GM18498 (cell line): ENCODE results near the gene GLI3.

Experiments used
- ATAC-seq: cut with Tn5 transposase; IDR thresholded peaks from one replicate; pipeline ENCODE4 v1.9.1; 2021; ENCODE audit warnings: mild to moderate bottlenecking, moderate library complexity; ENCODE audit not compliant: unreplicated experiment

The GLI3 gene

DNA sequence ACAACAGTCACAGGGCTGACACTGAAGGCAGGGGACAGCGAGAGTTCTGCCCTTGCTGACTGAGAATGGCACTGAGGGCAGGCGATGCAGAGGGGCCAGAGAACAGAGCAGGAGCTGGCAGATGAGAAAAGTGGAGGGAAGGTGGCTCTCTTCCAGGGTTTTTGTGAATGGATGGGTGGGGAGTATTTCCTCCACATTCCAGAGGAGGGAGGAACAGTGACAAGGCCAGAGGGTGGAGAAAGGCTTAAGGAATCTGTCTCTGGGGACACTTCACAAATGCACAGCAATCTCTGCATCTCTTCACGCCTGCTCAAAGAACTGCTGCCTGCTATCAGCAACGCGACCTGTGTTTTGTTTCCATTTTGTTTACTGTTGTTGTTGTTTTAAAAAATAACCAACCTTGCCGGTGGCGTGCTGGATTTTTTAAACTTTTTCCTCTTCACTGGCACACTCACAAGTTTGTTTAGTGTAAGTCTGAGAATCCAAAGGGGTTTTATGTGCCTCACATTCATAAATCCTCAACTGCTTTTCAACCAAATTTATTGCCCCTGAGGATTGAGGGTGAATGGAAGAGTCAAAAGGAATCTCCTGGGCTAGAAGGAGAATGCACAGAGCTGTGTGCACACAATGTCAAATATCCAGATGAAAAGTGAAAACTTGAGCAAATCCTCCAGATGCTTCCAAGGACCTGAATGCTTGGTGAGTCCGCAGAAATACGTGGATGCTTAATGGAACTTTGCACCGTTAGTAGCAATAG lies 129.3 kb downstream of the GLI3 start:
- ATAC-seq: no peak

DNA sequence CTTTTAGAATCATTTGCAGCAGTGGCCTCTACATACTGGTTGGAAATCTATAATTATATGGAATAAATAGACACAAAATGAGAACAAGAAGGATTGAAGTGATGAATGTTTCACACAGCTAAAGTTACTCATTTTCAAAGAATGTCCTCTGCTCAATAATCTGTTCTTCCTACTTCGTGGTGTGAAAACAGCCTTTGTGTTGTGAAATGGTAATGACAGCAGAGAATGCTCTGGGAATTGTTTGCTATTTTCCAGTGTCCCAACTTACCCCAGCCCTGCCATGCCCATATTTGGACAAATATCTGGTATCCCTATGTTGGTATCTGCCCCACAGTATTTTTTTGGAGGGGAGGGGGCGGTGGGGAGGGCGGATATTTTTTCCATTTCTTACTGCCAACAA lies 130.4 kb downstream of the GLI3 start:
- no peak for ATAC-seq

DNA sequence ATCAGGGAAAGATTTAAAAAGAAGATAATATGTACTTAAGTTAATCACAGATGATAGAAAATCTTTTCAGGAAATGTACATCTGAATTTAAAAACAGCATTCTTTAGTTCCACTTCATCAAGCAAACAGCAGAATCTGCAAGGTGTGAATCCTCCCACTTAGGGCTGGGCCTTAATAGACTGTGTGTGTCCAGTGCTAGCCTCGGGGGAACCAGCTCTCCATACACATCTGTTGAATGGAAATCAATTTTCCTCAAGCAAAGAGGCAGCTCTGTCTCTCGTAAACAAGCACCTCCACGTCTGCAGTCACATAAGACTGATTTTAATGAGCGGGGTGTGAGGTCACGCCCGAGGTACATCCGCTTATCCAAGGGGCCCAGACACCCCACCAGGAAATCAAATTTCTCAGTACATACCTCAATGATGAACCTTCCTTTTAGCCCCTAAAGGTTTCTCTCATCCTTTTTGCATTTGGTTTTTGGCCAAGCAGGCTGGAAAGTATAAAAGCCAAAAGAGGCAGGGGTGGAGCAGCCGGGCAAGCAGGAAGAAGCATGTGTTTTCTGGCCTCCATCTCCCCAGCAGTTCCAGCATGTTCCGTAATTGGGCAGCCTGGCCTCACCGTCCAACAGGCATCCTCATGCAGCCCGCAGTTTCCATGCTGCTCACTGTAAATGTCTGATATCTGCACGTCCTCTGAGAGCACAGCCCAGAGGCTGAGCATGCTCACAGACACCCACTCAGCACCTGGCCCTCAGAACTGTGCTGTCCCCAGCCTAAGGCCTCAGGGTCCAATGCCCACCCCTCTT lies 131.3 kb downstream of the GLI3 start:
- ATAC-seq: no peak

DNA sequence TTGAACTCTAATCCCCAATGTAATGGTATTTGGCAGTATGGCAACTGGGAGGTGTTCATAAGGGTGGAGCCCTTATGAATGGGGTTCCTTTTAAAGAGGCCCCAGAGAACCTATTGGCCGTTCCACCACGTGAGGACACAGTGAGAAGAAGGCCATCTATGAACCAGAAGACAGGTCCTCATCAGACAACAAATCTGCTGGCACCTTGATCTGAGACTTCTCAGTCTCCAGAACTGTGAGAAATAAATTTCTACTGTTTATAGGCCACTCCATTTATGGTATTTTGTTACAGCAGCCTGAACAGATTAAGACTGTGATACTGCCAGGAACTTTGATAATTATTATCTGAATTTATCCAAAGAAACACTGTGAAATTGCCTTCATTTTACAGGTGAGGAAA lies 132.3 kb downstream of the GLI3 start:
- no peak for ATAC-seq

DNA sequence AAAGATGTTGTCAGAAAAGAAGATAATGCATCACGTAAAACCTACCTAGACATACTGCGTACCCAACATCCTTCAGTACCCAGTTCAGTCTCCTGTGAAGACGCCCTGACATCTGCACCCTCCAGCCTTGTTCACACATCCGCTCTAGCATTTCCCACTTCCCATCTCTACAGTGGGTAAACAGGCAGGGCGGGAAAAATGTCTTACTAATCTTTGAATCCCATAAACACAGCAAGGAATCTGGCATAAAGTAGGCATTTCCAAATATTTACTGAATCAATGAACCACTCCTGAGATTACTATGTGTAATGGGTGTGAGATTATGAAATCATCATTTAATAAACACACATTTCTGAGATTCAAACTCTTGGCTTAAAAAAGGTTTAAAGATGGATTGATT lies 132.8 kb downstream of the GLI3 start:
- ATAC-seq: no peak

DNA sequence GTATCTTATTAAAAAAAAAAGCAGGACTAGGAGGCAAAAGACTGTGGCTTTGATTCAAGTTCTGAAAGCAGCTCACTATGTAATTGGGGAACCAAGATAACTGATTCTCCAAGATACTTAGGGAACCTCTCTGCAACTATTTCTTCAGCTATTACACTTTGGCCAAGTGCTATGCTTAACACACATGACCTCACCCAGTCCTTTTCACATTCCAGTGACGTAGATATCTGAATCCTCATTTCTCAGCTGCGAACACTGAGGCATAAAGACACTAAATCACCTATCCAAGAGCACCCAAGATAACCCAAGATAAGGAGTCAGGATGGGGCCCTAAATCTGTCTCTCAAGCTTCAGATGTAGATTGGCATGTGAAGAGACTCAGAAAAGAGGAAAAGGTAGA lies 133.6 kb downstream of the GLI3 start:
- ATAC-seq: no peak

DNA sequence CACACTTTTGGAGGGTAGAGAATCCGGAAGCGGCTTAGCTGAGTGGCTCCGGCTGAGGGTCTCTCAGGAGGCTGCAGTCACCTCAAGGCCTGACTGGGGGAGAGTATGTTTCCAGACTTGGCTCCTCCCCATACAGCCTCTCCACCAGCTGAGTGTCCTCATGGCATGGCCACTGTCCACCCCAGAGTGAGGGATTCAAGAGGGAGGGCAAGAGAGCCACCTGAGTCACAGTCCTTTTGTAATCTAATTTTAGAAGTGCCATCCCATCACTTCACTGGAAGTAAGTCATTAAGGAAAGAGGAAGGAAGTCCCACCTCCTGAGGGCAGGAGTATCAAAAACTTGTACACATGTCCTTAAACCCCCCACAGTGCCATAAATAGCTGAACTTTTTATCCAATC lies 134.0 kb downstream of the GLI3 start:
- no peak for ATAC-seq

DNA sequence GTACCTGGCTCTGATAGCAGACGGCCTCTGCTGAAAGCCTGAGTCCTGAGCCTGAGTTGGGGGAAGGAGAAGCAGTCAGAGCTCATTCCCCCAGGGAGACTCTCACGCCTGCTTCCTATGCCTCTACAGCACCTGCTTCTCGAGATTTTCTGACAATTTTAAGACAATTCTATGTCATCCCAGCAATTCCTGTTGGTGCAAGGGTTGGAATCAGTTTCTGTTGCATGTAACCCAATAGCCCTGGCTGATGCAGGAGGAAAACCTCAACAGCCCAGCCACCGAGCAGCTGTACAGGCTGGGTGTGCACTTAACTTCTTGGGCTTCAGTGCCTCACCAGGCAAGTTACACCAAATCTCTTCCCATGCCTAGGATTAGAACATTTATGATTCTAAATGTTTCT lies 134.7 kb downstream of the GLI3 start:
- no peak for ATAC-seq

DNA sequence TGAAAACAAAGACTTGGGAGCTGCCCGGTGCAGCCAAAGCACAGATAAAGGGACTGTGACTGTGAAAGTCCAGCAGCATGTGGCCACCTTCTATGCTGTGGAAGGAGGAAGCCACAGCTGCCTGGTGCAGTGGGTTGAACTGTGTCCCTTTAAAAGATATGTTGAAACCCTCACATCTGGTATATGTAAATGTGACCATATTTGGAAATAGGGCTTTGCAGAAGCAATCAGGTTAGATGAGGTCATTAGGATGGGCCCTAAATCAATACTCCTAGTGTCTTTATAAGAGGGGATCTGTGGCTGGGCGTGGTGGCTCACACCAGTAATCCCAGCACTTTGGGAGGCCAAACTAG lies 136.9 kb downstream of the GLI3 start:
- ATAC-seq: no peak

DNA sequence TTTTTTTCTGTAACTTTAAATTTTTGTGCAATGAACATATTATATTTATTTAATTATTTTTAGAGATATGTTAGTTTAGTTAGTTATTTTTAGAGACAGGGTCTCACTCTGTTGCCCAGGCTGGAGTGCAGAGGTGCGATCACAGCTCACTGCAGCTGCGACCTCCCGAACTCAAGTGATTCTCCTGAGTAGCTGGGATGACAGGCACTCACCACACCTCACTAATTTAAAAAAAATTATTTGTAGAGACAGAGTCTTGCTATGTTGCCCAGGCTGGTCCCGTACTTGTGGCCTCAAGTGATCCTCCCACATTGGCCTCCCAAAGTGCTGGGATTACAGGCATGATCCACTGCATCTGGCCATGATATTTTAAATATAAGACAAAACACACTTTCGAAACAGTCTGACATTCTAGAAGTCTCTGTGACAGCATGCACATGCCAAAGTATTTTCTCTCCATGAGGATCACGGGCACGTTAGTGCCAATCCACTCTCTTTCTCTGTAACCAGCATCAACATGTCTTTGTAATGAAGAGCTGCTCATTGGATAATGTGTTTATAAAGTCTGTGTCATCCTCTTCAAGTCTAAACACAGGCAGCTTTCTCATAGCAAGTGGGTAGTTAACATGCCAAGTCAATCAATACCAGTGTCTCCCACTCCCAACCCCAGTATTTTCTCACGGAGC lies 137.4 kb downstream of the GLI3 start:
- ATAC-seq: no peak

DNA sequence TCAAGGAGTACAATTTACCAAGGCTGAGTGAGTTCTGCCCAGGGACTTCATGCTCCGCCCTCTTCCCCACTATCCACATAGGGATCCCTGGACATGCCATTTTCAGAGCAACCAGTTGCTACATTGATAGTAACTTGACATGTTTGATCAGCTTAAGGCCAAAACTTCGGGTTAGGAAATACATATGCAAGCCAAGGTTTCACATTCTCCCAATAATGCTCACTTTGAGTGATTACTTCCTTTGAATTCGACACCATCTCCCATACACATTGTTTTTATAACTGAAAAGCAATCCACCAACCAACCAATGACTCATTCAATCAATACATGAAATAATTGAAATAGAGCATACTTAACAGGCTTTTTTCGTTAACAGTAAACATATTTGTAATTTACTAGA lies 137.9 kb downstream of the GLI3 start:
- ATAC-seq: no peak

DNA sequence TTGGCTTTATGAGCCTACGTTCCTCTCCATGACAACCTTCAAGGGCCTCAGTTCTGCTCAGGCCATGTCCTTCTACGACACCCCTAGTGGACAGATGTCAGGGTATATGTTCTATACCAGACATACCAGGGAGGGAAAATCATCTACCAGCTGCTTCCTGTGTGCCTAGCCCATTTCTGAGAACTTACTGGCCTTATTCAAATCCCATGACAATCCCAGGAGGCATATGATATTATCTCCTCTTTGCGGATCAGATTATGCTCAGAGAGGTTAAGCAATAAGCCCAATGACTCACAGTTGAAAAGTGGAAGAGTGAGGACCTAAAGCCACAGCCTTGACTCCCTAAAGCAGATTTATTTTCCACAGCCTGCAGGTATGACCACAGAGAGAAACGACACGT lies 139.3 kb downstream of the GLI3 start:
- ATAC-seq: no peak

DNA sequence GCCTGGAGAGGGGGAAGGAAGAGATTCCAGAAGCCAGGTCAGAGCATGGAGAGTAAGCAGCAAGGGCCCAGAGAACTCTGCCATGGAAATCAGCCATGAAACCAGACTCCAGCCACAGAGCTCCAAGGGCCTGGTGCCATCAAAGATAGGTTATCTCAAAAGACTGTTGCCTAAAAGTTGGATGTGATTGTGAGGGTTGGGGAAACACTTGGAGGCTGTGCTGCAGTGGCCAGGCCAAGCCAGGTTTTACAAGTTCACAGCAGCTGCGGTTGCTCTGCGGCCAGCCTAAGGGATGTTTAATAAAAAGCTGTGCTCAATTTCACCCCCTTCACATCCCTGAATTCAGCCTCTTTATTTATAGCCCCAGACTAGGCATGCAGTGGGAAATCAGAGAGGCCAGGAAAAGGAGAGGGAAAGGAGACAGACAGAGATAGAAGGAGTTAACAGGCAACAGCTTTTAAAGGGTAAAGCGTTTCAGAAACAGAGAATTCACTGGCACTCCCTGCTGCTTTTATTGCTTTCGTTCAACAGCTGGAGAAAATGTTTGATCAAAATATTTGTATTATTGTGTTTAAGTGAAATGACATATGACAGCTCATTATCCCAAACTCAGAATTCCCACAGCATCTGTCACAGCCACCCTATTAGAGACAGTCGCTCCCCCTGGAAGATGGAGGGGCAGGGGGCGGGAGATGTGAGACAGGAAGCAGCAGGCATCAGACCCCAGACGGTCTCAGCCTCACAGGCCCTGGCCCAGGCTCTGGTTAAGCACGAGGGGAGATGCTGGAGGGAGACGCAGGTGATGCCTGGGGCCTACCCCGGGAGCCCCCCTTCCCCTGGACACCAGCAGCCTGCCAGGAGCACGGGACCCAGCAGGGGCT lies 140.1 kb downstream of the GLI3 start:
- ATAC-seq: no peak

DNA sequence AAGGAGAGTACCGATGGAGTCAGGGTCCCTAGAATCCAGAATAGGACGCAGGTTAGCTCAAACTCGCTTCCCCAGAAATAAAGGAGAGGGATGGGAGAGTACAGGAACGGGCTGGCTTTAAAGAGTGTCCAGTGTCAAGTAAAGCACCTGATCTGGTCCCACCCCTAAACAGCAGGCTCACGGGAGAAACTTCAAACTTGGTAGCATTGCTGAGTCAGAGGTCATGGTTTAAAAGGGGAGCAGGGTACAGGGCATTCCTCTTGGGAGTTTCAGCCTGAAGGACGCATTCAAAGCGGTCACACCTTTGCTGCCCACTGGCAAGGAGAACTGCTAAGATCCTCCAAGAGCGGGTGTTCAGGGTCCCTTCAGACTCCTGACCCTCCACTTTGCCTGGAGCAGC lies 140.7 kb downstream of the GLI3 start:
- ATAC-seq: no peak

DNA sequence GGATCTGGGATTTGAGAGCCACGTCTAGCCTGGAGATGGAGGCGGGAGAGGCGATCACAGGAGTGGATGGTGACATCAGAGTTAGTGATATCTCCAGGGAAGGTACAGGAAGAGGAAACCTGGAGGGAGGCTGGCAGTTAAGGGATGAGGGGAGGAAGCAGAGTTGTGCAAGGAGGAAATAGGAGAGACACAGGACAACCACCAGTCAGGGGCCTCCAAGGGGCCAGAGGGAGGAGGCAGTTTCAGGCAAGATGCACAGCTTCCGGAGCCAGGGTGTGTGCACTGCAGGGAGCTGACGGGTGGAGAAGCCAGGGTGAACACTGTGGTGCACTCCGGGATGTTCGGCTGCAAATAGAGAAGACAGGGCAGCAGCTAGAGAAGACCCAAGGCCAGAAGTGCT lies 141.2 kb downstream of the GLI3 start:
- no peak for ATAC-seq

DNA sequence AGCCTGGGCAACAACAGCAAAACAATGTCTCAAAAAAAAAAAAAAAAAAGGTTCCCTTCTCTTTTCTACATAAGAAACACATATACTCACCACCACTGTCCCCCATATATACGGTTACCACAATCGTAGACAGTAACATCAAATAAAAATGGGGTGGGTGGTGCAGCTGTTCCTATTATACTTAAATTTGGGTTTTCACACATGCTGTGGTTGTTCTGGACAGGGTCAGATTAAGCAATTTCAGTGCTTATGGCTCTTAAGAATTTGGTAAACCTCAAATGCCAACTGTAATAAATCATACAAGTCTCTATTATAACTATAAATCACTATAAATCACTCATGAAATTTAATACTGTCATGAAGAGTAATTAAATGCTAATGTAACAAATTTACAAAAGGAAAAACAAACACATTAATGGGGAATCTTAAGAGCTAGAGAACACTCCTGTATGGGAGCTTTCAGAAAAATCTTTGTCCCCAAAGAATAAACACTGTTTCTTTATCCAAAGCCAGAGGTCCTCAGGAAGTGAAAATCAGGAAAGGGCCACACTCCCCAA lies 143.6 kb downstream of the GLI3 start:
- no peak for ATAC-seq

DNA sequence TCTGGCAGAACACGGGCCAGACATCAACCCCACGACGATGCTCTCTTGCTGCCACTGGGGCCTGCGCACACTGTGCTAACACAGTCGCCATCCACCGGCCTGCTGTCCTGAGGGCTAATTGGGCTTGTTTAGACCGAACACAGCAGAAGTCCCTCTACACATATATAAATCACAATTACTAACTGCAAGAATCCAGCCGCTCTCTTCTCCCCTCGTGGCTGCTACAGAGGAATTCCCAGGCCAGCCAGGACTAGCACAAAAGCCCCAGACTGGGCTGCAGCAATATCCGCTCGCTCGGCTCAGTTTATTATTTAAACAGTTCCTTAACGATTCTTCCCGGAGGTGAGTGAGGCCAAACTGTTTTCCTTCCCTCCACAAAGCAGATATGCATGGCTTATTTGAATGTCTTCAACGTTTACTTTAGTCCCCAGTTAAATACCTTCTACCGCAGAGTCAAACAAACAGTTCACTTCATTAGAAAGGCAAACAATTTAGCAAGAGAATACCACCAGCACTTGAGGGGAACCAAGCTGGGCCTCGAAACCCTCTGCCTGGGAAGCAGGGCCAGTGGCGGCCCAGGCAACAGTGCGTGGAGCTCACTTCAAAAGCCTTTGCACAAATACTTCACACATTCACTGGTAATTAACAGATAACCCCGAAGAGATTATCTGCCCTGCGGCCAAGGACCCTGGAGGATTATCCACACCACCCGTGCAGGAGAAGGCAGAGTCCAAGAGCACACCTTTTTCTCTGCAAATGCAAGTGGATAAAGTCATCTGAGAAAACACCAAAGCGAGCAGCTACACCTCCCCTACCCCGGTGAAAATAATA lies 145.3 kb downstream of the GLI3 start:
- no peak for ATAC-seq

DNA sequence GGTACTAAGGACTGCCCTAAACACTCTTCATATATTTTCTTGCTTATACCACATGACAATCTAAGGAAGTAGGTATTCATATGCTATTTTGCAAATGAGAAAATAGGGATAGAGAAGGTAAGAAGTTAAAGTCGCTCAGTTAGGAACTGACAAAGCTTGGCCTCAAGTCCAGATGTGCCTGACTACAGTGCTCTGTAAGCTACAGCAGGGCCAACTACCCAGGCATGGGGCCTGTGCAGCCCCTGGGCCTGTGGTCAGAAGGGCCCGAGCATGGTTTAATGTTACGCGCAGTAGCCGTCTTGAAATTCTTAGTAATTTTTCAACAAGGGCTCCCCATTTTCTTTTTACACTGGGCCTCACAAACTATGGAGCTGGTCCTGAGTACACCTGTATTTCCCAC lies 146.2 kb downstream of the GLI3 start:
- ATAC-seq: no peak

DNA sequence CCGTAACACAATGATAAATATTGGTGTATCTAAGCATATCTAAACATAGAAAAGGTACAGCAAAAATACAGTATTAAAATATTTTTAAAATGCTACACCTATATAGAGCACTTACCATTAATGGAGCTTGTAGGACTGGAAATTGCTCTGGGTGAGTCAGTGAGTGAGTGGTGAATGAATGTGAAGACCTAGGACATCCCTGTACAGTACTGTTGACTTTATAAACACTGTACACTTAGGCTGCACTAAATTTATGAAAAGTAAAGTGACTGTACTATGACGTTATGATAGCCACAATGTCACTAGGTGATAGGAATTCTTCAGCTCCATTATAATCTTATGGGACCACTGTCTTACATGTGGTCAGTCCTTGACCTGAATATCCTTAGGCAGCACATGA lies 147.0 kb downstream of the GLI3 start:
- no peak for ATAC-seq

DNA sequence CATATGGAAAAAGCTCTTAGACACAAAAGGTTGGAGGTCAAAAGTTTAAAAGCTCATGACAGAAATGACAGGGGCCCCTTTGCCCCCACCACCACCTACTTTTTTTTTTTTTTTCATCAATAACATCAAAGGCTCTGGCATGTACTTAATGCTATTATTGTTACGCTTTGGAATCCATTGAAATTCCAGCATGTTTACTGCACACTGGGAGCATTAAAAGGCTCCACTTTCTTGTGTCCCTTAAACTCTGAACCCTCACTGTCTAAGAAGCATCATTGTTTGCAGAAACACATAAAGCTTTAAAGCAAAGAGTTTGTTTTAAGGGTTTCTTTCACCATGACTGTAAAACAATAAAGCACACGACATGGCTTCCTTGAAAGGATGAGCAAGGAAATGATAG lies 149.4 kb downstream of the GLI3 start:
- no peak for ATAC-seq
